Fibroblast of mammary gland (primary cell): Measurements from ENCODE around the gene ACTR8.

Experiments
- DNase-seq: peaks from one replicate; pipeline ENCODE4 v3.0.0-alpha.2; 2010; ENCODE audit warnings: low read depth
- H3K4me3 ChIP-seq: 2 replicates; pipeline ENCODE4 v1.5.1; 2011; ENCODE audit warnings: low read depth, mild to moderate bottlenecking, low read length, moderate library complexity; ENCODE audit not compliant: control insufficient read depth
- CTCF ChIP-seq: conservative IDR thresholded peaks from 2 replicates; pipeline ENCODE4 v1.5.1; 2011; ENCODE audit warnings: low read depth, low read length, inconsistent platforms; ENCODE audit not compliant: control insufficient read depth, insufficient read depth

Gene ACTR8

GRCh38 chr3:53826048-53826447, 55.9 kb downstream of the ACTR8 start:
- no peak for DNase-seq
- no peak overlapping the region for H3K4me3 ChIP-seq
- no peak for TF ChIP-seq CTCF

- H3K4me3 ChIP-seq, result no peak overlapping the region
- TF ChIP-seq CTCF, result no peak
- no peak for DNase-seq
These were observed 57.2 kb downstream of the ACTR8 start for GRCh38 chr3:53824795-53825194.

GRCh38 chr3:53823956-53824657, 57.8 kb downstream of the ACTR8 start:
- TF ChIP-seq CTCF, result no peak
- DNase-seq, result no peak
- no peak overlapping the region for H3K4me3 ChIP-seq

- no peak for DNase-seq
- no peak overlapping the region for H3K4me3 ChIP-seq
- no peak for TF ChIP-seq CTCF
These were observed 58.7 kb downstream of the ACTR8 start for GRCh38 chr3:53823026-53823955.

GRCh38 chr3:53822331-53822741, 59.6 kb downstream of the ACTR8 start:
- no peak for DNase-seq

GRCh38 chr3:53821631-53822121, 60.3 kb downstream of the ACTR8 start:
- no peak overlapping the region for H3K4me3 ChIP-seq
- no peak for TF ChIP-seq CTCF
- peak; percentile 6 for DNase-seq

More at GRCh38 chr3:53822331-53822741, 59.6 kb downstream of the ACTR8 start:
- no peak overlapping the region for H3K4me3 ChIP-seq
- no peak for TF ChIP-seq CTCF
